ENCODE results near the gene VSIR. TPM values are rescaled to one million over a fixed set of nuclear protein-coding genes. Genes with fewer than 3 reads are reported as not detected.

VSIR gene
- total and polyA plus RNA-seq, 9 donors, result 19.9 to 94.1 (median 57.2) TPM

DNA sequence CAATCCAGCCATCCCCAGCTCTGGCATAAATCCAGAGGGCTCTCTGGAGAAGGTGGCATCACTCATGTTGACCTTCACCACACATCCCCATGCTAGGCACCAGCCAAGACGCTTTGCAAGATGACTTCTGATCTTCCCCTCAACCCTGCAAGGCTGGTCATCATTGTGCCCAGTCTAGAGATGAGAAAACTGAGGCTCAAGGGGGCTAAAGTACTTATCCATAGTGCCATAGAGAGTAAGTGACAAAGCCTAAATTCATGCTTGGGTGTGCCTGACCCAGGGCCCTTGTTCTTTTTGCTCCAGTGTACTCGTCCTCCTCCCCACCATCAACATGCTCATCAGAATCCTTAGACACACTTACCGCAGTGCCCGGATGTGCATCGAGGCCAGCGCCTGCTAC lies 52.0 kb downstream of the VSIR start:
- DNase-seq, result no peak
- no peak overlapping the region for H3K4me3 ChIP-seq
- intact Hi-C loops (cut with DNase I), result no loop called here
- peaks cover 32% of the 10 kb centered on the region for H3K4me1 ChIP-seq (ENCODE audit: insufficient read depth)
- TF ChIP-seq EP300 (IDR thresholded peaks at IDR 0.05) (no peak), POLR2A (IDR thresholded peaks at IDR 0.05) (no peak)
- TF ChIP-seq, protein P1, sequence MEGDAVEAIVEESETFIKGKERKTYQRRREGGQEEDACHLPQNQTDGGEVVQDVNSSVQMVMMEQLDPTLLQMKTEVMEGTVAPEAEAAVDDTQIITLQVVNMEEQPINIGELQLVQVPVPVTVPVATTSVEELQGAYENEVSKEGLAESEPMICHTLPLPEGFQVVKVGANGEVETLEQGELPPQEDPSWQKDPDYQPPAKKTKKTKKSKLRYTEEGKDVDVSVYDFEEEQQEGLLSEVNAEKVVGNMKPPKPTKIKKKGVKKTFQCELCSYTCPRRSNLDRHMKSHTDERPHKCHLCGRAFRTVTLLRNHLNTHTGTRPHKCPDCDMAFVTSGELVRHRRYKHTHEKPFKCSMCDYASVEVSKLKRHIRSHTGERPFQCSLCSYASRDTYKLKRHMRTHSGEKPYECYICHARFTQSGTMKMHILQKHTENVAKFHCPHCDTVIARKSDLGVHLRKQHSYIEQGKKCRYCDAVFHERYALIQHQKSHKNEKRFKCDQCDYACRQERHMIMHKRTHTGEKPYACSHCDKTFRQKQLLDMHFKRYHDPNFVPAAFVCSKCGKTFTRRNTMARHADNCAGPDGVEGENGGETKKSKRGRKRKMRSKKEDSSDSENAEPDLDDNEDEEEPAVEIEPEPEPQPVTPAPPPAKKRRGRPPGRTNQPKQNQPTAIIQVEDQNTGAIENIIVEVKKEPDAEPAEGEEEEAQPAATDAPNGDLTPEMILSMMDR (IDR thresholded peaks at IDR 0.05), result no peak
- H3K36me3 ChIP-seq, result no peaks in the 10 kb centered on the region
- H3K9me3 ChIP-seq, result no peaks in the 10 kb centered on the region
- 96 to 98% (median 97%) methylated on average over 6 of the region's 6 CpGs for WGBS, 3 donors
- no peaks in the 10 kb centered on the region for H3K27me3 ChIP-seq
- H3K27ac ChIP-seq, result no peak overlapping the region

DNA sequence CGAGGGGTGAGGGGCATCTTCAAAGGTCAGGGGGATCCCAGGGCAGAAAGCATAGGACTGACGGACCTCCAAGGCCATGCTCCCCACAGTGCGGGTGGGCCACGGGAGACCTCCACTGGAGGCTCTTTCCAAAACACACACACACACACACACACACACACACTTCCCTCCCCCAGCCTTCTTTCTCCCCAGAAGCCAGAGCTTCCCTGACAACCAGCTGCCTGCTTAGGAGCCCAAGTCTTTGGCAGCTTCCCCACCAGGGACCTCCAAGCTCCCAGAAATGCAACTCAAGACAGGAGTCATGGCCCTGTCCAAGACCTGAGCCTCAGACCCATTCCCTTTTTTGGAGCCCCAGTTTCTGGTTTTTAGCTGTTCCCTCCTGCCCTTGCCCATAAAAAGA lies 53.0 kb downstream of the VSIR start:
- WGBS, 3 donors, result 35 to 51% (median 48%) methylated on average over 4 of the region's 4 CpGs
- no peaks in the 10 kb centered on the region for H3K9me3 ChIP-seq
- intact Hi-C loops (cut with DNase I), result no loop called here

DNA sequence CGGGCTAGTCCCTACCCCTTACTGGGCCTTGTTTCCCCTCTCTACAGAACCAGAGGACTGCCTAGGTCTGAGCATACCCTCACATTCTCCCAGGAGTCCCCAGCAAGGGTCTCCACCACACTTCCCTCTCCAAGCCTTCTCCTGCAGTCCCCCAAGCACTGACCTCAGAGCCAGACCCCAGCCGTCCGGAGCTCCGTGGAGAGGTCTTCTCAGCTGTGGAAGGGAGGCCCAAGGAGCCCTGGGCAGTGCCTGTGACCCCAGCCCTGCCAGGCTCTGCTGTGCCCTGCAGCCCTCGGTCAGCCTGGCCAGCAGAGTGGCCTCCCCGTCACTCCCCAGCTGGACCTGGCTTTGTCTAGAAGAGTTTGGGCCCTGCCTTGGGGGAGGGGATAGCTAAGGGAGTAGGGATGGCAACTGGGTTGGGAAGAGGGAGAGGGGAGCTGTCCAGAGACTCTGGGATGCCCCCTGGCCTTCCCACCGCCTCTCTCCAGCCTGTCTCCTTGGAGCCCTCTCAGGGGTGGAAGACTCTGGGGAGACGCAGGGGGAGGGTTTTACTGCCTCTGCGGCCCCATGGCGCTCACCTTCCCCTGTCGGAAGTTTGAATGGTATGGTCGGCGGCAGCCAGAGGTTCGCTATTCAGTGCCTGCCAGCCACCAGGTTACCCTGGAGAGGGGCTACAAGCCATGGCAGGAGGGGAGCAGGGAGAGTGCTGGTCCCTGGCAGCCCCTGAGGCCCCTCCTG lies 53.7 kb downstream of the VSIR start, which contains the start of gene C10orf105:
Gene C10orf105, minus strand, starts transcription at position 315 of the 738 bp plus-strand sequence. CDS start 3,441 bp downstream, outside the sequence.
- H3K4me3 ChIP-seq, result no peak within 1 kb of the TSS
- no peaks in the 10 kb centered on the region for H3K27me3 ChIP-seq
- TF ChIP-seq POLR2A (IDR thresholded peaks at IDR 0.05) (no peak), EP300 (IDR thresholded peaks at IDR 0.05) (no peak)
- TF ChIP-seq, protein P1 (IDR thresholded peaks at IDR 0.05), result no peak
- peaks cover 45% of the 10 kb centered on the region for H3K4me1 ChIP-seq (ENCODE audit: insufficient read depth)
- intact Hi-C loops (cut with DNase I), result no loop called here
- WGBS, 3 donors, result 83 to 89% (median 88%) methylated on average over 14 of the region's 14 CpGs
- H3K9me3 ChIP-seq, result no peaks in the 10 kb centered on the region
- H3K36me3 ChIP-seq, result no peaks in the 10 kb centered on the region
- no peak for DNase-seq
- H3K27ac ChIP-seq, result peak within 1 kb of the TSS; percentile 55 to 83

More for the DNA sequence above, 53.0 kb downstream of the VSIR start:
- DNase-seq, result peak in 1 of 5 donors; percentile 51
- peaks cover 39% of the 10 kb centered on the region for H3K4me1 ChIP-seq (ENCODE audit: insufficient read depth)
- H3K36me3 ChIP-seq, result no peaks in the 10 kb centered on the region
- no peak overlapping the region for H3K4me3 ChIP-seq
- H3K27me3 ChIP-seq, result no peaks in the 10 kb centered on the region
- peak overlapping the region in 1 of 2 donors; percentile 83 for H3K27ac ChIP-seq
- TF ChIP-seq POLR2A (IDR thresholded peaks at IDR 0.05), result no peak

DNA sequence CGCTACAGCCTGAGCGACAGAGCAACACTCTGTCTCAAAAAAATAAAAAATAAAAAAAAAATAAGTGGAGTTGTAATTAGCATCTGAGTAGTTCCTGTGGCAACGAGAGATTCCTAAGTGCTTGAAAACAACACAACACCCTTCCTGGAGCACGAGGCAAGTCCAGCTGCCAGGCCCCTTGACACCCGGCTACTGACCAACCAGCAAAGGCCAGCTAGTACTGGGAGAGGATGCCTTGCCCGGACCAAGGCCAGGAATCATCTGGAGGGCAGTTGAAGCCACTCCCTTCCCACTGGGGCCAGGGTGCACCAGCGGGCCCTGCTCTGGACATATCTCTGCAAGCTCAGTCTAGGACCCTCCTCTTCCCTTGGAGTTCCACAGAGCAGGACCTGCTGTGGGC lies 54.3 kb downstream of the VSIR start:
- no peaks in the 10 kb centered on the region for H3K27me3 ChIP-seq
- intact Hi-C loops (cut with DNase I), result no loop called here
- peak overlapping the region; percentile 55 to 83 for H3K27ac ChIP-seq
- peaks cover 51% of the 10 kb centered on the region for H3K4me1 ChIP-seq (ENCODE audit: insufficient read depth)
- no peak overlapping the region for H3K4me3 ChIP-seq
- H3K9me3 ChIP-seq, result no peaks in the 10 kb centered on the region
- WGBS, 3 donors, result 19 to 33% (median 32%) methylated on average over 7 of the region's 7 CpGs
- TF ChIP-seq, protein P1 (IDR thresholded peaks at IDR 0.05), result no peak
- TF ChIP-seq POLR2A (IDR thresholded peaks at IDR 0.05) (no peak), EP300 (IDR thresholded peaks at IDR 0.05) (no peak)
- peak; percentile 74 to 87 (median 80) for DNase-seq
- H3K36me3 ChIP-seq, result no peaks in the 10 kb centered on the region

DNA sequence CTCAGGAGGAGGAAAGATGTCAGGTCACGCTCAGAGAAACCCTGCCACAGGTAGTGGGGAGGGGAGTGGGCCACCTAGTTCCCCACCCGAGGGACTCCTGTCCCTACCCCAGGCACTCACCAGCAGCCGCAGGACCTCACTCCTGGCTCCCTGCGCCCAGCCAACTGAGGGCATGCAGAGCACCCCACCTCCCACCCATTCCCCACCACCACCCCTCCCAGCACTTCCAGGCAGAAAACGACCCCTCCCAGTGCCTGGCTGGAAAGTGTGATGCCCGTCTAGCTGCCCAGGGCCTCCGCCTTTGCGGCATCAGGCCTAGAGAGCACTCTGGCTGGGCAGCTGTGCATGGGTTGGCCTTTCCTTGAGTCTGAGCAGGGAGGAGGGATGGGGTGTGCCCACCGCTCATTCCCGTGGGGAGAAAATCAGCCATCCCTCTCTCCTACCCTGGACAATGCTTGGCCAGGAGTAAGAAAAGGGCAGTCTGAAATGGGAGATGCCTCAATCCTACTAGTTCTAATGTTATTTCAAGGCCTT lies 55.1 kb downstream of the VSIR start:
- no peaks in the 10 kb centered on the region for H3K36me3 ChIP-seq
- no peak overlapping the region for H3K4me3 ChIP-seq
- no peaks in the 10 kb centered on the region for H3K9me3 ChIP-seq
- TF ChIP-seq, protein P1 (IDR thresholded peaks at IDR 0.05), result no peak
- TF ChIP-seq EP300 (IDR thresholded peaks at IDR 0.05) (no peak), POLR2A (IDR thresholded peaks at IDR 0.05) (no peak)
- WGBS, 3 donors, result 38 to 50% (median 38%) methylated on average over 10 of the region's 10 CpGs
- DNase-seq, result no peak
- intact Hi-C loops (cut with DNase I), result no loop called here
- H3K4me1 ChIP-seq (ENCODE audit: insufficient read depth), result peaks cover 56% of the 10 kb centered on the region
- H3K27ac ChIP-seq, result peak overlapping the region; percentile 55 to 83
- no peaks in the 10 kb centered on the region for H3K27me3 ChIP-seq
